Thymus (tissue), 11 donors: Measurements from ENCODE around the gene USP19. TPM values are rescaled to one million over a fixed set of nuclear protein-coding genes. Genes with fewer than 3 reads are reported as not detected.

Source experiments
- DNase-seq, 9 donors: peaks; one replicate each; pipeline ENCODE4 v3.0.0-alpha.2; 2013; ENCODE audit warnings: low spot score in 9 of 9, low read depth in 6 of 9, missing footprints in 1 of 9
- H3K27ac ChIP-seq, 2 donors: one replicate each; pipeline ENCODE4 v1.5.1; 2013; ENCODE audit warnings: control low read depth in 1 of 2, low read depth in 1 of 2, low read length in 1 of 2, mild to moderate bottlenecking in 1 of 2, moderate library complexity in 1 of 2
- H3K27me3 ChIP-seq, 2 donors: one replicate each; pipeline ENCODE4 v1.5.1; 2013; ENCODE audit warnings: low read length in 1 of 2; ENCODE audit not compliant: control insufficient read depth in 2 of 2, insufficient read depth in 1 of 2
- H3K36me3 ChIP-seq, 2 donors: one replicate each; pipeline ENCODE4 v1.5.1; 2013; ENCODE audit warnings: low read length in 1 of 2, mild to moderate bottlenecking in 1 of 2, moderate library complexity in 1 of 2; ENCODE audit not compliant: control insufficient read depth in 2 of 2, insufficient read depth in 2 of 2
- H3K4me1 ChIP-seq, 2 donors: one replicate each; pipeline ENCODE4 v1.5.1; 2013; ENCODE audit warnings: low read length in 2 of 2; ENCODE audit not compliant: control insufficient read depth in 2 of 2, insufficient read depth in 2 of 2
- H3K4me3 ChIP-seq, 2 donors: one replicate each; pipeline ENCODE4 v1.5.1; 2013; ENCODE audit warnings: low read length in 2 of 2, control low read depth in 1 of 2, mild to moderate bottlenecking in 1 of 2
- H3K9me3 ChIP-seq, 2 donors: one replicate each; pipeline ENCODE4 v1.5.1; 2013; ENCODE audit warnings: low read length in 1 of 2, mild to moderate bottlenecking in 1 of 2; ENCODE audit not compliant: control insufficient read depth in 2 of 2, insufficient read depth in 1 of 2
- whole genome bisulfite sequencing: extraction: QIAGEN DNeasy Blood & Tissue Kit; methylation state at CpG from one replicate; pipeline ENCODE4 v1.1.7; 2013; 5-methylcytosine and 5-hydroxymethylcytosine counted together
- polyA plus RNA-seq: library from polyadenylated mRNA; stranded (reverse); fragments of 200-250 nt; gene quantifications from one replicate; pipeline ENCODE4 v1.2.3, GENCODE V29; 2013
- total RNA-seq: library from RNA; stranded (reverse); fragments of 120-200 nt; gene quantifications from one replicate; pipeline ENCODE4 v1.2.4, GENCODE V29; 2013
- donor health status: healthy.

Gene USP19
- total and polyA plus RNA-seq, 2 donors = 25.2 to 31.5 TPM

GRCh38 chr3:49162751-49163419 is 42.3 kb upstream of the USP19 start:
- peaks cover 0 to 9% of the 10 kb centered on the region in 2 donors for H3K9me3 ChIP-seq
- peaks cover 17 to 35% of the 10 kb centered on the region in 2 donors for H3K4me1 ChIP-seq
- peaks cover 33 to 34% of the 10 kb centered on the region in 2 donors for H3K36me3 ChIP-seq
- H3K27ac ChIP-seq = no peak overlapping the region
- DNase-seq = no peak
- H3K4me3 ChIP-seq = no peak overlapping the region
- peaks cover 0 to 6% of the 10 kb centered on the region in 2 donors for H3K27me3 ChIP-seq
- WGBS = 98% methylated on average over 21 of the region's 21 CpGs

GRCh38 chr3:49161808-49162530 is 41.3 kb upstream of the USP19 start:
- peak in 1 of 9 donors; percentile 14 for DNase-seq
- peak overlapping the region in 1 of 2 donors; percentile 17 for H3K27ac ChIP-seq
- H3K4me1 ChIP-seq = peaks cover 17 to 35% of the 10 kb centered on the region in 2 donors
- H3K4me3 ChIP-seq = no peak overlapping the region
- peaks cover 0 to 9% of the 10 kb centered on the region in 2 donors for H3K9me3 ChIP-seq
- H3K27me3 ChIP-seq = peaks cover 0 to 2% of the 10 kb centered on the region in 2 donors
- H3K36me3 ChIP-seq = peaks cover 33 to 34% of the 10 kb centered on the region in 2 donors
- WGBS = 65% methylated on average over 3 of the region's 3 CpGs

GRCh38 chr3:49161197-49161596 is 40.6 kb upstream of the USP19 start:
- Histone ChIP-seq H3K27ac (no peak overlapping the region), H3K4me3 (no peak overlapping the region), H3K4me1 (peaks cover 14 to 29% of the 10 kb centered on the region in 2 donors), H3K36me3 (peaks cover 33 to 34% of the 10 kb centered on the region in 2 donors), H3K27me3 (no peaks in the 10 kb centered on the region), H3K9me3 (peaks cover 0 to 1% of the 10 kb centered on the region in 2 donors)
- WGBS = 96% methylated on average over 2 of the region's 2 CpGs
- DNase-seq = no peak

- H3K4me3 ChIP-seq = no peak overlapping the region
- no peak for DNase-seq
- WGBS = 92% methylated on average over 2 of the region's 2 CpGs
- H3K4me1 ChIP-seq = peaks cover 0 to 15% of the 10 kb centered on the region in 2 donors
- H3K27me3 ChIP-seq = no peaks in the 10 kb centered on the region
- no peaks in the 10 kb centered on the region for H3K9me3 ChIP-seq
- no peak overlapping the region for H3K27ac ChIP-seq
- peaks cover 25 to 28% of the 10 kb centered on the region in 2 donors for H3K36me3 ChIP-seq
Observed at GRCh38 chr3:49158792-49159191, 38.2 kb upstream of the USP19 start.

GRCh38 chr3:49158103-49158709 is 37.6 kb upstream of the USP19 start:
- DNase-seq = peak in 6 of 9 donors; percentile 26 to 73 (median 51)
- WGBS = 84% methylated on average over 5 of the region's 5 CpGs
- Histone ChIP-seq H3K27ac (no peak overlapping the region), H3K4me3 (no peak overlapping the region), H3K36me3 (peaks cover 19 to 22% of the 10 kb centered on the region in 2 donors), H3K4me1 (peaks cover 0 to 15% of the 10 kb centered on the region in 2 donors), H3K9me3 (no peaks in the 10 kb centered on the region), H3K27me3 (no peaks in the 10 kb centered on the region)

GRCh38 chr3:49157289-49157688 is 36.7 kb upstream of the USP19 start:
- H3K27me3 ChIP-seq = no peaks in the 10 kb centered on the region
- peaks cover 0 to 8% of the 10 kb centered on the region in 2 donors for H3K4me1 ChIP-seq
- no peak overlapping the region for H3K4me3 ChIP-seq
- WGBS = 100% methylated on average over 1 of the region's 1 CpG
- peaks cover 11 to 13% of the 10 kb centered on the region in 2 donors for H3K36me3 ChIP-seq
- DNase-seq = no peak
- H3K9me3 ChIP-seq = no peaks in the 10 kb centered on the region
- H3K27ac ChIP-seq = no peak overlapping the region

GRCh38 chr3:49153349-49153912 is 32.8 kb upstream of the USP19 start:
- Histone ChIP-seq H3K9me3 (no peaks in the 10 kb centered on the region), H3K27ac (no peak overlapping the region), H3K27me3 (no peaks in the 10 kb centered on the region), H3K36me3 (no peaks in the 10 kb centered on the region), H3K4me1 (no peaks in the 10 kb centered on the region), H3K4me3 (no peak overlapping the region)
- 96% methylated on average over 3 of the region's 3 CpGs for WGBS
- no peak for DNase-seq

GRCh38 chr3:49151610-49152009 is 31.0 kb upstream of the USP19 start:
- DNase-seq = no peak

GRCh38 chr3:49148159-49148558 is 27.5 kb upstream of the USP19 start:
- Histone ChIP-seq H3K27ac (no peak overlapping the region), H3K4me3 (no peak overlapping the region), H3K9me3 (no peaks in the 10 kb centered on the region), H3K27me3 (no peaks in the 10 kb centered on the region), H3K36me3 (no peaks in the 10 kb centered on the region), H3K4me1 (no peaks in the 10 kb centered on the region)
- no peak for DNase-seq
- 90% methylated on average over 5 of the region's 5 CpGs for WGBS

More at GRCh38 chr3:49151610-49152009, 31.0 kb upstream of the USP19 start:
- Histone ChIP-seq H3K9me3 (no peaks in the 10 kb centered on the region), H3K36me3 (no peaks in the 10 kb centered on the region), H3K27me3 (no peaks in the 10 kb centered on the region), H3K4me3 (no peak overlapping the region), H3K4me1 (no peaks in the 10 kb centered on the region), H3K27ac (no peak overlapping the region)
- WGBS = 97% methylated on average over 2 of the region's 2 CpGs
